GM19372 (cell line): ENCODE results near the gene IL17C.
"Not testable (repeated sequence)": the region's sequence is repeated elsewhere in the genome, so short reads cannot be mapped to it uniquely, and the experiment has no call there.

Experiments used
- ATAC-seq: cut with Tn5 transposase; IDR thresholded peaks from one replicate; pipeline ENCODE4 v1.9.1; 2021; ENCODE audit warnings: mild to moderate bottlenecking, low read depth, moderate library complexity; ENCODE audit not compliant: unreplicated experiment

Gene IL17C

GRCh38 chr16:88655053-88655732 lies 16.8 kb downstream of the IL17C start:
- ATAC-seq: no peak

DNA sequence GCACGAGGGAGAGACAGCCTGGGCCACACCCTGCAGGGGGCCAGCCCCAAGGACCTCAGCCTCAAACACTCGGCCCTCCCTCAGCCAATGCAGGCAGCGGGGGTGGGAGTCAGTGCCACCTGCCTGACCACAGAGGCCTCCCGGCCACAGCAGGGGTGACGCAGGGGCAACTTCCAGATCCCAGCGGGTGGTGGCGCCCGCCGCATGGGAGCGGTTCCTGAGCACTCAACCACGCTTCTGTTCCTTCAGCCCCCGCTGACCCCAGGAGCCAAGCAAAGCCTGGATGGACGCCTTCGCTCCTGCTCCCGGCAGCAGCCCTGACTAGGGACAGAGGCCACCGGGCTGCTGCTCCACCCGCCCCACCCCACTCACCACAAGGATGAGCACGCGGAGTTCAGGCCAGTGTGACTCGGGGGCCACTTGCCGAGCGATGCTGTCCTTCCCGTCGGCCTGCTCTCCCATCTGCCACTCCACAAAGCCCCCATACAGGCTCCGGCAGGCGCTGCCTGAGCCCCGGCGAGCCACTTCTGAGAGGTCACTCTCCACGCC lies 17.4 kb downstream of the IL17C start:
- ATAC-seq: no peak

DNA sequence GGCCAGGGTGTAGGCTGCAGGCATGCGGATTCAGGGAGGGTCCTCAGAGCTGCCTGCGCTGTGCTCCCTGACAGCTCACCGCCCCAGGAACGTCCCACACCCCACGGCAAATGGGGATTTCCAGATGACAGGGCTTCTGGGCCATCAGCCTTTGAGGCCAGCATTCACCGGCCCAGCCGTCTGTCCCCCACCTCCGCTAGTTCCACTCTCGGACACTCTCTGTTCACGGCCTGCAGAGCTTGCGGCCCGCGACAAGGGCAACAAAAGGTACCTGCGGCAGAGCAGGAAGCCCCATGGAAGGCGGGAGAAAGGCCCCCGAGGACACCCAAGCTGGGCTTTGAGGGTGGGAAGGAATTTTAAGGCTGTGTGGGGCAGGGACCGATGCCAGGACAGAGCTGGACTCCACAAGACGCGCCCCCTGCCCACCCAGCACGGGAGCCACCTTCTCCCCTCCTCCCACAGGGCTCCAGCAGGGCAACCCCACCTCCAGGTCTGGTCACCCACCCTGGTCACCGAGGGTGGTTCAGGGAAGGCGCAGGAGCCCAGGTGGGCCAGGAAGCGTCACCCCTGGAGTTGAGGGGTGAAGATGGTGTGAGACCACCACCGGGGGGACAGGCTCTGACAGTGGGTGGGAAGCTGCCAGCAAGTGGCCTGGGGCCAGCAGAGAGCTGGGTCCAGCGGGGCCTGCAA lies 18.1 kb downstream of the IL17C start:
- ATAC-seq: no peak

DNA sequence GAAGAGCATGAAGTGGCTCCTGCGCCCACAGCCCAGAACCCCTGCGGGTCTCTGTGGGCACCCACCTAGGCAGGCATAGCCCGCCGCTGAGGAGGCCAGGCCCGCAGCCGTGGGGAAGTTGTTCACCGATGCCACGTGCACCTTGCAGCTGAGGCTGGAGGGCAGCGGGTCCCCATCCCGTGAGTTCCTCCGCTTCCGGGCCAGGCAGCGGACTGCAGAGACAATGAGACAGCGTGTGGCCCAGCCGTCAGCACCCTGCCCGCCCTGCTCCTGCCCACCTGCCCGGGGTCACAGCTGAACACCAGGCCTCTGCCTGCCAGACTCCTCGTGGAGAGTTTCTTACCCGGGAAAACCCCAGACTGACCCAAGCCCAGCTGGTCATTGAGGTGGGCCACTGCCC lies 19.0 kb downstream of the IL17C start:
- ATAC-seq: no peak

DNA sequence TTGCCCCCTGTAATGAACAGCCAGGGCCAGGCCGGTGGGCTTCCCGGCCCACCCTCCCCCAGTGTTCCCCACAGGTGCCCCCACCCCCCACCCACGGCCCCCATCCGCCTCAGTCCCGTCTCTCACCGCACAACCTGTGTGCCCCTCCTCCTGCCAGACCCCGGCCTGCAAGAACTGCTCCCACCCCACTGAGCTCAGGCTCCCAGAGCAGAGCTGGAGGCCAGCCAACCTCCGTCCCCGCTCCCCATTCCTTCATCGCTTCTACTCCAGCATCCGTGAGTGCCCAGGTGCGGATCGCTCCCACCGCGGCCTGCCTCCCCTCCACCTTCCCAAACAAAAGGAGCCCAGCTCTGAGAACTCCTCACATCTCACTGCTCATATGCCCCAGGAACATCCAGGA lies 20.3 kb downstream of the IL17C start:
- ATAC-seq: no peak

DNA sequence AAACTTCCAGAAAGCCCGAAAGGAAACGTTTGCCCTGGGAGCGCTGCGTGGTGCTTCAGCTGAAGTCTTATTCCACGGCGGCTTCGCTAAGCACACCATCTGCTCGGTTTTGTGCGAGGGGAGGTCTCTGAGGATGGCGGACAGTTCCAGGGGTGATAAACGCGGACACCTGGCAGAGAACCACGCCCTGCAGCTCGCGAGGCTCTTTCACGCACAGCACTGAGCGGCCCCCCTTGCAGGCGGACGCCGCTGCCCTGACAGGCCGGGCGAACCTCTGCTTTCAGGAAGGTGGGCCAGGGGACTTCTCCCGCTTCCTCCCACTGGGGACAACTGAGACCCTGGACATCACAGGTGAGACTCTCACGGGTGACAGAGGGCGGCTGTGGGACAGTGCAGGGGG lies 20.8 kb downstream of the IL17C start:
- no peak for ATAC-seq

- no peak for ATAC-seq
Observed at GRCh38 chr16:88661468-88661867, 23.1 kb downstream of the IL17C start.

DNA sequence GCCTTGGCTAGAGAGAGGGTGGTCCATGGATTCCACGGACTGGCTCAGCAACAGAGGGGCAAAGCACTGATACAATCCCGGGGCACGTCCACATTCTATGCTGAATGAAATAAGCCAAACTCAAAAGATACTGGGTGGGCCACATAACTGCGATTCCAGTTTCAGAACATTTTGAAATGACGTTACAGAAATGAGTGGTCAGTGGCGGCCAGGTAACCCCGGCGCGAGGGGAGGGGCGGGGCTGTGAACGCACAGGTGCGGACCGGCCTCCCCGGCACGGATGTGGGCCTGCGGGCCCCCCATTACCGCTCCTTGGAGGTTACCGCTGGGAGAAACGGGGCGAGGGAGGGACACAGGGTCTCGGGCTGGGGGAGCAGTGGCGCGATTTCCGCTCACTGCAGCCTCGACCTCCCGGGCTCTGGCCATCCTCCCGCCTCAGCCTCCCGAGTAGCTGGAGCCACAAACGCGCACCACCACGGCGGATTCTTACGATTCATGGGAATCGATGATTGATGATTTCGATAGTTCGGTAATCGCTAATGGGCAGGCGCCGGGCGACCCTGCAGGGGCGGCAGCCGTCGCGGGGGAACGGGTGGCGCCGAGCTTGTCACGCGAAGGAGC lies 24.0 kb downstream of the IL17C start:
- no peak for ATAC-seq

- peak; percentile 95 for ATAC-seq
Observed at GRCh38 chr16:88662843-88663606, 24.7 kb downstream of the IL17C start, which contains the start of gene MVD. TSS of gene MVD (minus strand) at chr16:88663091. CDS start at chr16:88663080, 11 bp downstream.

- no peak for ATAC-seq
Observed at GRCh38 chr16:88665148-88665547, 26.8 kb downstream of the IL17C start.

DNA sequence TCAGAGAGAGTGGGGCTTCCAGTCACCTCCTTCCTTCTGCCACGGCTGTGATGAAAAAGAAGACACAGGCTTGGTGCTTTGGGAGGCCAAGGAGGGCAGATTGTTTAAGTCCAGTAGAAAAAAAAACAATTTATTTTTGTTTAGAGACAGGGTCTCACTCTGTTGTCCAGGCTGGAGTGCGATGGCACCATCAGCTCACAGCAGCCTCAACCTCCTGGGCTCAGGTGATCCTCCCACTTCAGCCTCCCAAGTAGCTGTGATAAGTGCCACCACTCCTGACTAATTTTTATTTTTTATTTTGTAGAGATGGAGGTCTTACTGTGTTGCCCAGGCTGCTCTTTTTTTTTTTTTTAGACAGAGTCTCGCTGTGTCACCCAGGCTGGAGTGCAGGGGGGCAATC lies 27.2 kb downstream of the IL17C start:
- ATAC-seq: no peak

DNA sequence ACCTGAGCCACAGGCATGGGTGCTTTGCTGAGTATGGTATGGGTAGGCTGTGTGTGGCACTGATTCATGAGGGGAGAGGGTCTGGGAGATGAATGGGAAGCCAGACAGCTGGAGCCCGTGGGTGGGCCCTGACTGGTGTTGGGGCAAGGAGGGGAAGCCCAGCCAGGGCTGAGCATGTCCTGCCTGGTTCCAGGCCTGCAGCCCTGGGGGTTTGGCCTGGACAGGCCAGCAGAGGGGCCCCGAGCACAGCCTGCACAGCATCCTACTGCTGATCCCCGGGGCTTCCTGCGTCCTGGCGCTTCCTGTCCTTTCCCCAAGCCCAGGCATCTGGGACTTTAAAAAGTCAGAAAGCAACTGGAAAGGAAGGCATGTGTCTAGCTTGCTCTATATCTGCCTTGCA lies 29.1 kb downstream of the IL17C start:
- no peak for ATAC-seq

- ATAC-seq: not testable (repeated sequence)
Observed at GRCh38 chr16:88669493-88669892, 31.1 kb downstream of the IL17C start.

GRCh38 chr16:88669980-88670379 lies 31.6 kb downstream of the IL17C start:
- no peak for ATAC-seq

DNA sequence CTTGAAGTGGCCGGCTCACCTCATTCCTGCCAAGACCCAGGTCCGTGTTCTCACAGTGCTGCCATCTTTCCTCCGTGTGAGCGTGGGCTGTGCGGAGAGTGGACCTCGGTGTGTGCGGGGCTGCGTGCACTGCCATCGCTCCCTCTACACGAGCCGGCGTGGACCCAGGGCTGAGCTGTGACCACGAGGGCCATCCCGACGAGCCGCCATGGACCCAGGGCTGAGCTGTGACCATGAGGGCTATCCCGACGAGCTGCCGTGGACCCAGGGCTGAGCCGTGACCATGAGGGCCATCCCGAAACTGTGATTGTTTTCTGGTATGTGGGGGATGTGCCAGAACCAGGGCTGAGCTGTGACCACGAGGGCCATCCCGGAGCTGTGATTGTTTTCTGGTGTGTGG lies 33.4 kb downstream of the IL17C start:
- no peak for ATAC-seq

DNA sequence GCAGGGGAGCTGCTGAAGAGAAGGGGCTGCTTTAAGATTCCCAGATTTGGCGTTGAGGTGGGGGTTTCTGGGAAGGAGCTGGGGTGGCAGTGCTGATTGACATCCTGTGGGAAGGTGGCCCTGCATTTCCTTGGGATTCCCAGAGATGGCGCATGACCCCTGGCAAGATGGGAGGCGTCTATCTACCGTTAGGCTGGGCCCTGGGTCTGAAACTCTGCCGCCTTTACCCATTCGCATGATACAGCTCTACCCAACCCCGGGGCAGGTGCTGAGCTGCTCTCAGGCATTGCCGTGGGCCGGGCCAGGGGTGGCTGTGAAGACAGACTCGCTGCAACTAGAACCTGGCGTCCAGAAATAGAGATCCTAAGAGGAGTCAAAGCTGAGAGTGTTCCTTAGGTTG lies 34.4 kb downstream of the IL17C start:
- no peak for ATAC-seq

GRCh38 chr16:88673716-88674379 lies 35.5 kb downstream of the IL17C start:
- ATAC-seq: no peak

GRCh38 chr16:88676502-88677242 lies 38.3 kb downstream of the IL17C start:
- ATAC-seq: no peak

GRCh38 chr16:88677721-88678120 lies 39.3 kb downstream of the IL17C start:
- ATAC-seq: no peak
